Superior temporal gyrus (tissue), 1 donor: Measurements from ENCODE around the gene HELQ.
"Not testable (repeated sequence)": the region's sequence is repeated elsewhere in the genome, so short reads cannot be mapped to it uniquely, and the experiment has no call there.

Experiments
- DNase-seq: peaks from one replicate; pipeline ENCODE4 v3.0.0-alpha.2; 2016; ENCODE audit errors: extremely low spot score

Gene HELQ

DNA sequence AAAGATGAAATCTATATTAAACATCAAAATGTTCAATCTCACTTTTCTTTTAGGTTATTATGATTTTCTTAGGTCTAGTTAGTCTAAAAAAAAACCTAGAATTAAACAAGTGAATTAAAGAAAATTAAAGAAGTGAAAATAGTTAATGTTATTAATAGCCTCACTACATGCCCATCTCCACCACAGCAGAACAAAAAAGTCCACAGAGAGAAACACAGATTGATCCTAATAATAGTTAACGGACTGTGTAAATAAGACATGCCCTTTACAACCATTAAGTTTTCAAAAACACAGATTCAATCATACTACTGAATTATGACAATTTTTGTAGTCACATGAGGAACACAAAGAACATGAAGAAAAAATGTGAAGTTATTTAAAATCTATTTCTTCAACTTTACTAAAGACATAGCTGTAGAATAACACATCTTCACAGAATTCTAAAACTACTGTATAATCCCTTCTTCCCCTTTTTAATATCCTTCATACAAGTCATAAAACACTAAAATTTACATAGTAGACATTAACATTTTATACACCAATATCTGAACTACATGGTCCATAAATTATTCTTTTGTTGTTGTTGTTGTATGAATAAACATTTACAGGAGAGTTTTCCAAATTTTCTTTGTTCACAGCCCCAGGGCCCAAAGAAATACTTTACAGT, 15.3 kb downstream of the HELQ start:
- no peak for DNase-seq

GRCh38 chr4:83438719-83439118, 16.9 kb downstream of the HELQ start:
- DNase-seq, result no peak

GRCh38 chr4:83436680-83437079, 18.9 kb downstream of the HELQ start:
- DNase-seq, result no peak

DNA sequence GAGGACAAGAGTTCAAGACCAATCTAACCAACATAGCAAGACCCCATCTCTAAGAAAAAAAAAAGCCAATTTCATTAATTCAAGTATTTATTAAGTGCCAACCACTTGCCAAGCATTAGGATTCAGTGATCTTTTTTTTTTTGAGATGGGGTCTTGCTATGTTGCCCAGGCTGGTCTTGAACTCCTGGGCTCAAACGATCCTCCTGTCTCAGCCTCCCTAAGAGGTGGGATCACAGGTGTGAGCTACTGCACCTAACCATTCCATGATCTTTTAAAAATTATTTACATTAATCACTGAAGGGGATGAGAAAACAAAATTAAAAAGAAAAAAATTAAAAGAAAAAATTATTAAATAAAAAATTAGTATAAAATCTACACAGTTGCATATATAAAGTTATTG, 24.4 kb downstream of the HELQ start:
- DNase-seq, result no peak

DNA sequence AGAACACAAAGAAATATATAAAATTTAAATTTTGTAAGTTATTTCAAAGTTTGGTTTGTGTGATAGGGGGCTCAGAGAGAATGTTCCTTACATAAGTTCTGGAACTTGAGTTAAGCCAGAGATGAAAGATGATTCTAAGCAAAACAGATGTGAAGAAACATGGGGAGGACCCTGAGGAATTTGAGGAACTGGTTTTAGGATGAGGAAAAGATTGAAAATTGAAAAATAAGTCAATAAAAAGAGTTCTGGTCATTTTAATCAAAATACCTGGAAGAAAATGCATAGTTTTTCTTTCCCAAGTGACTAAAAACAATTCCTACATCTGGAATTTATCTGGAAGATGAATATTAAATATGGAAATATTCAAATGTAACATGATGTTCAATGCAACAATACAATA, 37.4 kb downstream of the HELQ start:
- DNase-seq, result no peak

- DNase-seq, result no peak
Observed at GRCh38 chr4:83417566-83417965, 38.1 kb downstream of the HELQ start.

- DNase-seq, result no peak
Observed at GRCh38 chr4:83413676-83414075, 41.9 kb downstream of the HELQ start.

DNA sequence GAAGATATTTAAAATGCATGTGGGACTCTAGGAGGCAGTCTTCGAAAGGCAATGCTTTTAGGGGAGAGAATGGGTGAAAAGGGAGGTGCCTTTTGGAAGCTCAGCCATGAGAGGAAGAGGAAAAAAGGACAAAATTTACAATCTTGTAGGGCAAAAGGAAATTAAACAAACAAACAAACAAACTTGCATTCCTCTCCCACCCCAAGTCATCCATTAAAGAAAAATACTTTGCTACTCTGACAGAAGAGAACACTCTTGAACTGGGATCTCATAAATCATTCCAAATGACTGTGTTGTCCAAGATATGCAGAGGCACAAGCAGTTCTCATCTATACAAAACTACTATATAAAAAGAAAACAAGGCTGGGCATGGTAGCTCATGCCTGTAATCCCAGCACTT, 46.7 kb downstream of the HELQ start:
- DNase-seq, result no peak

DNA sequence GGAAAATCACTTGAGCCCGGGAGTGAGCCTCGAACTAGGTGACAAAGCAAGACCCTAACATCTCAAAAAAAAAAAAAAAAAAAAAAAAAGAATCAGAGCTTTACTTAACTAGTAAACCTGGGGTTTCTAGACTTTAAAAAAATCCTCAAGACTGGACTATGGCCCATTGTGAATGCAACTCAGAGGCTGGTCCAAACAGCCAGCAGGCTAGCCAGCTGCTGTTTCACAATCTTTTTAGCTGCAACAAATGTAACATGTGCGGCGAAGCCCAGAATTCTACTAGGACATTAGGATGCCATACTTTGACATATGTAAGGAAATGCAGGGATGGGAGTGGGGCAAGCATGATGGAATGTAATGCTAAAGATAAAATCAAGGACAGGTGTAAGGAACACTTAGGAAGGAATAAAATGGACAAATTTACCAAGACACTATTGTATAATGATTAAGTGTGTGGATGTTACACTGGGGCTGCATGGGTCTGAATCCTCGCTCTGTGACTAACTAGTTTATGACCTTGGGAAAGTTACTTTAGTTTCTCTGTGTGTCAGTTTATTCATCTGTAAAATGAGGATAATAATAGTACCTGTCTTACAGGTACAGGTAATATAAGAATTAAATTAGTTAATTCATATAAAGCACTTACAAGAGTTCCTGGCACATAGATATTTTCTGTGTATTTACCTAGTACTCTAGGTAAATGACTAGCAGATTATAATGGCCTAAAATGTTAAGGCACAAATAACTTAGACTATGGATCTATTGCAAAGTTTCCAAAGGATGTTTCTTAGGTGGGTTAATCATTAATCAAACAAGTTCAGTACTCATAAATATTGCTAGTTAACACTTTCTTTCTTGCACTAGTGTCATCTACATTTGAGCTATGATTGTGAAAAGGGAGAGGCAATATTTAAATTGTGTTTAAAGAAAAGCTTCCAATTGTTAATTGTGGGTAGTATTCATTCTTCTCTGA, 49.5 kb downstream of the HELQ start:
- DNase-seq, result no peak

DNA sequence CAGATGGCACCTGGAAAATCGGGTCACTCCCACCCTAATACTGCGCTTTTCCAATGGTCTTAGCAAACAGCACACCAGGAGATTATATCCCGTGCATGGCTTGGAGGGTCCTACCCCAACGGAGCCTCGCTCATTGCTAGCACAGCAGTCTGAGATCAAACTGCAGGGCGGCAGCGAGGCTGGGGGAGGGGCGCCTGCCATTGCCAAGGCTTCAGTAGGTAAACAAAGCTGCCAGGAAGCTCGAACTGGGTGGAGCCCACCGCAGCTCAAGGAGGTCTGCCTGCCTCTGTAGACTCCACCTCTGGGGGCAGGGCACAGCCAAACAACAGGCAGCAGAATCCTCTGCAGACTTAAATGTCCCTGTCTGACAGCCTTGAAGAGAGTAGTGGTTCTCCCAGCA, 57.5 kb downstream of the HELQ start:
- not testable (repeated sequence) for DNase-seq

GRCh38 chr4:83393908-83394307, 61.7 kb downstream of the HELQ start:
- no peak for DNase-seq

DNA sequence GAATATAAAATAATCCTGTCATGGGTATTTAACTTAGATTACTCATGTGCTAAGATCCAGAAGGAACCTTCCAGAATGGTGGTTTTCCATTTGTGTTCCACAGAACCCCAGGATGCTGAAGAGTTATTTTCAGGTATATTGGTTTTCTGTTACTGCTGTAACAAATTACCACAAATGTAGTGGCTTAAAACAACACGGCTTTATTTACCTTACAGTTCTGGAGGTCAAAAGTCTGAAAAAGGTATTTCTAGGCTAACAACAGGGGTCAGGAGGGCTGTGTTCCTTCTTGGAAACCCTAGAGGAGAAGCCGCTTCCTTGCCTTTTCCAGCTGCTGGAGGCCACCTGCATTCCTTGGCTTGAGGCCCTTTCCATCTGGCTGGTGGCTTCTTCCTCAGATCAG, 63.1 kb downstream of the HELQ start:
- DNase-seq, result no peak

DNA sequence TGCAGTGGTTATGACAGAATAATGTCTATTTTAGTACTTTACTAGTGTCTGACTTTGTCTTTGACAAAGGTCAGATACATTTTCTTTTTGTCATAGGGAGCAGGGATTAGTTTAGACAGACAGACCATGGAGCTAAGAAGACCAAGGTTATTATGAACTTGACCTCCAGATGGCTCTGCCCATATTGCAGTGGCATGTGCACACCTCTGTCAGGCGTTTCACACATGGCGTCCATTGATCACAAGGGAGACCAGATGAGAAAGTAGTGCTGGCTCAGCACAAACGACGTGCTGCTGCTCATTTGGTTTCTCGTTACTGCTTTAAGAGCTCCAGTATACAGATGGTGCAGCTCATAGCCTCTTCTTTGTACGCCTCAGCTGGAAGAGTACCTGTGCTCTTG, 64.7 kb downstream of the HELQ start:
- DNase-seq, result no peak

GRCh38 chr4:83389756-83390505, 65.7 kb downstream of the HELQ start:
- no peak for DNase-seq

- no peak for DNase-seq
Observed at GRCh38 chr4:83389037-83389720, 66.4 kb downstream of the HELQ start.

GRCh38 chr4:83388313-83388676, 67.3 kb downstream of the HELQ start:
- no peak for DNase-seq

DNA sequence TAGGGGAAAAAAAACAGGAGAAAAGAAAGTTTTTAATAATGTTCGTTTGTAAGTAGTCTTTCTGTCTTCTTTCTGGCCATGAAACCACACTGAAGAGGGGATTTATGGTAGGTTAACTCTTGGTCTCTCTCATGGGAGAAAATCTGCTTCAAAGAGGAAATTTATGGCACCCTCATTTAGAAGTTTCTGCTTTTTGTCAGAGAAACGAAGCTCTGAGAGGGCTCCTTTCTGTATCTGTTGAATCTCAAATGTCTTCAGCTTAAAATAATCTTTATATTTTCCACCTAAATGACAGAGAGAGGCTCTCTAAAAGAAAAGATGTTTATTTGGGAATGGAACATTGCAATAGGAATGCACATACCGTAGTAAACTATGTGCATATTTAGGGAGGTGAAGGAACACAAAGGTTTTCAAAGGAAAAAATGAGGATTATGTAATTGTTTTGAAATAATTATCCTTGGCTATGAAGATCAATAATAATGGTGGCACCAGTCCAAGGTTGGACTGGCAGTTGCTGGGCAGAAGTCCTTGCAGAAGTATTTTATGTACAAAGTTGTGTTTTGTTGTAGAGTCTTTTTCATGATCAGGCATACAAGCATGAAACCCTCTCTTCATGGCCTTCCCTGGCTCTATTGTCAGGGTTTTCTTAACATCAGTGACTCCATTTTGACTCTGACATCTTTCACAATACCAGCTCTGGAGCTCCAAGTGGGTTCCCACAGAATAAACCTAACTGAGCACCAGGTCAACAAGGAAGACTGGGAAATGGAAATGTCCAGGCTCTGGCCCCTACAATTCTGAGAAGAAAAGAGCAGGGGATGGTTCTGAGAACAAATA, 67.9 kb downstream of the HELQ start:
- no peak for DNase-seq

DNA sequence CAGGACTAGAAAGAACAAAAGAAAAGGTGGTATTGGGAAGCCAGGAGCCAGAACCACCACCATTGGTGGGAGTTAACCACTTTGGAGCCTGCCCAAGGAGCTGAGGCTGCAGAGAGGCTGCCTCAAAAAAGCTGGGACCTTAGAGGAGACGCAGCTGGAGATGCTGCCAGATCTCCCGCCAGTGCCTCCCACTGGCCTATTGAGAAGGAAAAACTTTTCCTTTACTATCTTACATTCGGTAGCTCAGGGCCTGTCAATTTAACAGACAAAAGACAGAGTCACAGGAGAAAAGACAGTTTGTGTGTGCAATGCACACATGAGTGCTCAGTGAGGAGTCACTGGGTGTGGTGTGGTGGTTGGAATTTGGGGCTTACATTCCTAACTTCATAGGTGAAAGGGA, 68.6 kb downstream of the HELQ start:
- no peak for DNase-seq

GRCh38 chr4:83382850-83383249, 72.8 kb downstream of the HELQ start:
- no peak for DNase-seq

DNA sequence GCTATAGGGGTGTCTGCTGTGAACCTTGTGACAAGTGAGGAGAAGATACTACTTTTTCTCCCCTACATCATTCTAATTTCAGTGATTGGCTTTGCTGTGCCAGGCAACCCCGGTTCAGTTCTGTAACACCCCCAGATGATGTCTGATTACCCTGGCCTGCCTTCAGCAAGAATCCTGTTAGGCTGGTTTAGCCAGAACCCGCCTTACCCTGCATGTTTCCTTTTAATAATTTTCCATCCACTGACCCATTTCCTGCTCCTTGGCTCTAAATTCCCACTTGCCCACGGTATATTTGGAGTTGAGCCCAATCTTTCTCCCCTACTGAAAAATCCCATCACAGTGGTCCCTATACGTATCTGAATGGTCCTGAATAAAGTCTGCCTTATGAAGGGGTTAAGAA, 74.5 kb downstream of the HELQ start:
- DNase-seq, result no peak

- no peak for DNase-seq
Observed at GRCh38 chr4:83378419-83378818, 77.2 kb downstream of the HELQ start.
